ENCODE measurements around the gene CFAP97D2. TPM values are rescaled to one million over a fixed set of nuclear protein-coding genes. Genes with fewer than 3 reads are reported as not detected.
A peak's percentile ranks its signal among the peaks of the same experiment; 100 is the strongest.

The CFAP97D2 gene
- total RNA-seq, 1 donor from 2014 or later: not detected

DNA sequence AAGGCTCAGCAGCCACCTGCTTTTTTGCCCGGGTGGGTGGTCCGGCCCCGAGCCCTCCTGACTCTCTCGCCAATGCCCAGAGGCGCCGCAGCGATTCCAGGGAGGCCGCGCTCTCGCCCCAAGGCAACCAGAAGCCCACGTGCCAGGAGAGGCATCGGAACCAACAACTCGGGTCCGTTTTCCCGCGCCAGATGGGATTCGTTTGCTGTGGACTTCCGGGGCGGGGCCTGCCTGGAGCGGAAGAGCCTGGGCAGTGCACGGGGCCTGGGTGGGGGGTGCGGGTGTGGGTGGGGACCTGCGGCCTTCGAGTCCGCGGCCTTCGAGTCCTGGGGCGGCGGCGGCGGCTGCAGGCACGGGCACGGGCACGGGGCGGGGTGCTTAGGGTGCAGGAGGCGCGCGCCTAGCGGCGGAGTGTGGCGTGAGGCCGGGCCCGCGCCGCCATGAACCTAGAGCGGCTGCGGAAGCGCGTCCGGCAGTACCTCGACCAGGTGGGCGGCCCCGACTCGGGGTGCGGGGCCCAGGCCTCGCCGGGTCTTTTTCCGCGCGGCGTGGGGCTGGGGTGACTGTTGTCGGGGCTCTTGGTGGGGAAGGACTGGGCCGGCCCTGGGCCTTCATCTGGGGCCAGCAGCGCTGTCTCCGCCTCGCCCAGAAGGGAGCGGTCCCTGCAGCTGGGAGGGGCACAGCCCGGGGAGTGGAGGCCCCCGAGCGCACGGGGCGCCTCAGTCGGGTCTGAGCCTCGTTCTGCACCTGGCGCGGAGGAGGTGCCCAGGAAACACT is 55.8 kb downstream of the CFAP97D2 start, which contains the start of gene CDC16:
TSS of gene CDC16 (plus strand) at position 253 of the 777 bp plus-strand sequence. CDS start at position 441, 188 bp downstream.
- H3K36me3 Mint-ChIP-seq (ENCODE audit: low read depth, unreplicated experiment): peaks cover 10% of the 10 kb centered on the region
- H3K27ac Mint-ChIP-seq (ENCODE audit: unreplicated experiment): peak within 1 kb of the TSS; percentile 21
- no peaks in the 10 kb centered on the region for H3K9me3 Mint-ChIP-seq (ENCODE audit: unreplicated experiment)
- peak within 1 kb of the TSS; percentile 92 for H3K4me3 Mint-ChIP-seq (ENCODE audit: unreplicated experiment)
- H3K27me3 Mint-ChIP-seq (ENCODE audit: unreplicated experiment): no peaks in the 10 kb centered on the region
- peak; percentile 70 for DNase-seq (ENCODE audit: low spot score)
- peaks cover 14% of the 10 kb centered on the region for H3K4me1 Mint-ChIP-seq (ENCODE audit: unreplicated experiment)
- TF ChIP-seq, protein P1, sequence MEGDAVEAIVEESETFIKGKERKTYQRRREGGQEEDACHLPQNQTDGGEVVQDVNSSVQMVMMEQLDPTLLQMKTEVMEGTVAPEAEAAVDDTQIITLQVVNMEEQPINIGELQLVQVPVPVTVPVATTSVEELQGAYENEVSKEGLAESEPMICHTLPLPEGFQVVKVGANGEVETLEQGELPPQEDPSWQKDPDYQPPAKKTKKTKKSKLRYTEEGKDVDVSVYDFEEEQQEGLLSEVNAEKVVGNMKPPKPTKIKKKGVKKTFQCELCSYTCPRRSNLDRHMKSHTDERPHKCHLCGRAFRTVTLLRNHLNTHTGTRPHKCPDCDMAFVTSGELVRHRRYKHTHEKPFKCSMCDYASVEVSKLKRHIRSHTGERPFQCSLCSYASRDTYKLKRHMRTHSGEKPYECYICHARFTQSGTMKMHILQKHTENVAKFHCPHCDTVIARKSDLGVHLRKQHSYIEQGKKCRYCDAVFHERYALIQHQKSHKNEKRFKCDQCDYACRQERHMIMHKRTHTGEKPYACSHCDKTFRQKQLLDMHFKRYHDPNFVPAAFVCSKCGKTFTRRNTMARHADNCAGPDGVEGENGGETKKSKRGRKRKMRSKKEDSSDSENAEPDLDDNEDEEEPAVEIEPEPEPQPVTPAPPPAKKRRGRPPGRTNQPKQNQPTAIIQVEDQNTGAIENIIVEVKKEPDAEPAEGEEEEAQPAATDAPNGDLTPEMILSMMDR (IDR thresholded peaks at IDR 0.05; ENCODE audit: unreplicated experiment): no peak

DNA sequence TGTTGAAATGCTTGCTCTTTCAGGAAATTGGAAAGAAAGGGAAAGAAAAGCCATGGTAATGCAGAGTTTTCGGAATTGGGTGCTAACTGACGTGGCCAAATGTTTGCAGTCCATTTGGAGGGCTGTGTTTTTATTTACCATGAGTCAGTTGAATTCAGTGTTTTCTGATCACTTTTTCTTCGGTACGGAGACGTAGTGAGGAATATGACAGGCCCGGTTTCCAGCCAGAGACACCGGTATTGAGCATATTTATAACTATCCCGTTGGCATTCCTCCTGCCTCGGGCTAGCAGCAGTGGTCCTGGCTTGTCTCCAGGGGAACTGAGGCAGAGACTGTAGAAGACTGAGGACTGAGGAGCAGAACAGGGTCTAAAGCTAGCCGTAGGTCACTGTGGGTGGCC is 56.6 kb downstream of the CFAP97D2 start:
- no peak for DNase-seq (ENCODE audit: low spot score)
- Mint-ChIP-seq H3K27me3 (ENCODE audit: unreplicated experiment) (no peaks in the 10 kb centered on the region), H3K36me3 (ENCODE audit: low read depth, unreplicated experiment) (peaks cover 10% of the 10 kb centered on the region), H3K4me1 (ENCODE audit: unreplicated experiment) (peaks cover 10% of the 10 kb centered on the region), H3K27ac (ENCODE audit: unreplicated experiment) (no peak overlapping the region), H3K9me3 (ENCODE audit: unreplicated experiment) (no peaks in the 10 kb centered on the region), H3K4me3 (ENCODE audit: unreplicated experiment) (peak overlapping the region; percentile 92)
- TF ChIP-seq, protein P1 (IDR thresholded peaks at IDR 0.05; ENCODE audit: unreplicated experiment): no peak

DNA sequence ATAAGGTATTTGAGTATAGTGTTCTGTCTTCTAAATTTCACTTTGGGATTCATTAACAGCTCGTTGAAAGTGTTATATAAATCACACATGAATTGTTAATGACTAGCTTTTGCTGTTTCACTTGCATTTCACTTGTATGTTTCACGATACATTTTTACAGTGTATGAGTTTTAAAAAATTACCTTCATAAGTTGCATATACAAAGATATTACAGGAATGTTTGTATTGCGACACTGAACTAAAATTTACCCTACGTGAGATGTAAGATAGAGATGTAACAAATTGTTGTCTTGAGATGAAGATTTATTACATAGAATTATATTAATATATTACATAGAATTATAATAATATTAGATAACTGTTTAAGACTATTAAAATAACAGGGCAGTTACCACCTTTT is 57.2 kb downstream of the CFAP97D2 start:
- peaks cover 11% of the 10 kb centered on the region for H3K36me3 Mint-ChIP-seq (ENCODE audit: low read depth, unreplicated experiment)
- DNase-seq (ENCODE audit: low spot score): no peak
- TF ChIP-seq, protein P1 (IDR thresholded peaks at IDR 0.05; ENCODE audit: unreplicated experiment): no peak
- H3K9me3 Mint-ChIP-seq (ENCODE audit: unreplicated experiment): no peaks in the 10 kb centered on the region
- peaks cover 10% of the 10 kb centered on the region for H3K4me1 Mint-ChIP-seq (ENCODE audit: unreplicated experiment)
- H3K4me3 Mint-ChIP-seq (ENCODE audit: unreplicated experiment): peak overlapping the region; percentile 92
- H3K27me3 Mint-ChIP-seq (ENCODE audit: unreplicated experiment): no peaks in the 10 kb centered on the region
- H3K27ac Mint-ChIP-seq (ENCODE audit: unreplicated experiment): no peak overlapping the region

DNA sequence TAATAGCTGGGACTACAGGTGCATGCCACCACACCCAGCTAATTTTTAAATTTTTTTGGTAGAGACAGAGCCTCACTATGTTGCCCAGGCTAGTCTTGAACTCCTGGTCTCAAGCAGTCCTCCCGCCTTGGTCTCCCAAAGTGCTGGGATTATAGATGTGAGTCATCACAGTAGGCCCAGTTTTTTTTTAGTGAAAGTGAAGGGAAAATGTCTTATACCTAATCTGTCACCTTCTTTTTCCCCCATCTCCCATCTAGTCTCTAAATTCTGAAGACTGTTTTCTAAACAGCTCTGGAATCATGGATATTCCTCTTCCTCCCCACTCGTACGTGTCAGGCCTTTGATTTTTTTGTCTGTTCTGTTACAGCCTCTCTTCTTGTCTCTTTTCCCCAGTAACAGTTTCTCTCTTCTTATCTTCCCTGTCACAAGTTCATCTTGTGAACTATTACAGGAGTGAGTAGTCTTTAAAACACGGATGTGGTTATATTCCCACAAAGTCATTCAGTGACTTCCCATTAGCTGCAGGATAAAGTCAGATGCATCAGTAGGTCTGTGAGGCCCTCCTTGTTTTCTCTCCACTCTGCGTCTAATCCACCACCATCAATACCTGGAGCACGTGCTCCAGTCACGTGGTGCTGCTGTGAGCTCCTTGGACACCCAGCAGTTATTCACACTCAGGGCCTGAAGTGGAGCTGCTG is 58.5 kb downstream of the CFAP97D2 start:
- H3K27me3 Mint-ChIP-seq (ENCODE audit: unreplicated experiment): no peaks in the 10 kb centered on the region
- no peak overlapping the region for H3K27ac Mint-ChIP-seq (ENCODE audit: unreplicated experiment)
- H3K4me1 Mint-ChIP-seq (ENCODE audit: unreplicated experiment): peaks cover 10% of the 10 kb centered on the region
- no peak for DNase-seq (ENCODE audit: low spot score)
- TF ChIP-seq, protein P1 (IDR thresholded peaks at IDR 0.05; ENCODE audit: unreplicated experiment): no peak
- H3K36me3 Mint-ChIP-seq (ENCODE audit: low read depth, unreplicated experiment): peaks cover 20% of the 10 kb centered on the region
- H3K9me3 Mint-ChIP-seq (ENCODE audit: unreplicated experiment): no peaks in the 10 kb centered on the region
- H3K4me3 Mint-ChIP-seq (ENCODE audit: unreplicated experiment): peak overlapping the region; percentile 21

DNA sequence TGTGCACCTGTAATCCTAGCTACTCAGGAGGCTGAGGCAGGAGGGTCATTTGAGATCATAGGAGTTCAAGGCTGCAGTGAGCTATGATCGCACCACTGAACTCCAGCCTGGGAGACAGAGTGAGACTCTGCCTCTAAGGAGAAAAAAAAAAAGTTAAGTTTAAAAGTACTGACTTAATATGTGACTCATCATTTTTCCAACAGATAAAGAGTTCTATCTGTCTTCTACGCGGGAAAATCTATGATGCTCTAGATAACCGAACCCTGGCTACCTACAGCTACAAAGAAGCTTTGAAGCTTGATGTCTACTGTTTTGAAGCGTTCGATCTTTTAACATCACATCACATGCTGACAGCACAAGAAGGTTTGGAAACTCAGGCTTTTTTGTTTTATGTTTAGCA is 62.9 kb downstream of the CFAP97D2 start:
- Mint-ChIP-seq H3K36me3 (ENCODE audit: low read depth, unreplicated experiment) (peaks cover 33% of the 10 kb centered on the region), H3K27me3 (ENCODE audit: unreplicated experiment) (no peaks in the 10 kb centered on the region), H3K27ac (ENCODE audit: unreplicated experiment) (no peak overlapping the region)

More for the DNA sequence above, 62.9 kb downstream of the CFAP97D2 start:
- DNase-seq (ENCODE audit: low spot score): no peak
- TF ChIP-seq, protein P1 (IDR thresholded peaks at IDR 0.05; ENCODE audit: unreplicated experiment): no peak
- no peaks in the 10 kb centered on the region for H3K9me3 Mint-ChIP-seq (ENCODE audit: unreplicated experiment)
- no peaks in the 10 kb centered on the region for H3K4me1 Mint-ChIP-seq (ENCODE audit: unreplicated experiment)
- H3K4me3 Mint-ChIP-seq (ENCODE audit: unreplicated experiment): no peak overlapping the region
